ENCODE results near the gene CCT4. TPM values are rescaled to one million over a fixed set of nuclear protein-coding genes. Genes with fewer than 3 reads are reported as not detected.
"Not testable (repeated sequence)": the region's sequence is repeated elsewhere in the genome, so short reads cannot be mapped to it uniquely, and the experiment has no call there.

Gene CCT4
- total RNA-seq, 1 donor from 2014 or later = 102 TPM

DNA sequence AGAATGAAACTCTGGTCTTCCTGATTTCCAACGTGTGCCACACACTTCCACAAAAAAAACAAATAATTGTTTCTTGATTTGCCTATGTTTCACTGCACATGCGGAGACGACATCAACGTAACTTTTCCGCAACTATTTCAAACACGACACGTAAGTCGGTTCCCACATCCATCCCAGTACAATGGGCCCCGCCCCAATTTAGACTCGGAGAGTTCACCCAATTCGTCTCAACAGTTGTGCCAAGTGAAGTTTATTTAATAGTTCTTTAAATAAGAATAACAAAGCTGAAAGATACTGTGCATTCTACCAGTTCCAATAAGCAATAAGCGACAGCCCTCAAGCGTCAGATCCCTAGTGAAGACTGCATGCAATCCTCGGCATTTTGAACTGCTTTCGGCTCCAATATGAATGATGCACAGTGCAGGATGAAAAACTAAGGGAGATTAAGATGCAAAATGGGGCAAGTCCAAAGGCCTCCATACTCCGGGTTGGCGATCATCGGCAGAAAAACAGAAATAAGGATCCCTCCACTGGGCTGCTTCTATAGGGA, 664 bp downstream of the CCT4 start:
- intact Hi-C loops (cut with micrococcal nuclease) = no loop called here
- DNase-seq (no peak), ATAC-seq (peak; percentile 2)

- no peak for ATAC-seq
- no peak for DNase-seq
- intact Hi-C loops (cut with micrococcal nuclease) = no loop called here
Measured at GRCh38 chr2:61885896-61886603, 2.4 kb downstream of the CCT4 start.

- DNase-seq = no peak
- intact Hi-C loops (cut with micrococcal nuclease) = no loop called here
- ATAC-seq = no peak
Measured at GRCh38 chr2:61882850-61883249, 5.6 kb downstream of the CCT4 start.

GRCh38 chr2:61879351-61879750, 9.1 kb downstream of the CCT4 start:
- DNase-seq; intact Hi-C loops (cut with micrococcal nuclease); ATAC-seq: not testable (repeated sequence)

DNA sequence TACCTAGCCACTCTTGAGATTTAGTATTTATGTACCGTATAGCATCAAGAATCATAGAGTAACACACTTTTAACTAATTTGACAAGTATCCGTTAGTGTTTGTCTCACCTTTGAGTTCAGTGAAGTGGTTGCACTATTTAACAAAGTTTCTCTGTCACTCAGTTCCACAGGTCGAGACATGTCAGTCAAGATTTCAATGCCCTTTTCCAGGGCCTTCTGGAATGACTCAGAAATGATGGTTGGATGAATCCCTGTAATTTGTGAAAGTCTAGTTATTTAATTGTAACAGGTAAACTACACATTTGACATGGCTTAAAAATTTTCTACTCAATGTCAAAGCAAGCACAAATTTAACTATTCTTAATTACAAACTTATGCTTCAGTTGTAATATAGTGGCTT, 9.7 kb downstream of the CCT4 start:
- intact Hi-C loops (cut with micrococcal nuclease) = no loop called here
- DNase-seq (no peak), ATAC-seq (no peak)

DNA sequence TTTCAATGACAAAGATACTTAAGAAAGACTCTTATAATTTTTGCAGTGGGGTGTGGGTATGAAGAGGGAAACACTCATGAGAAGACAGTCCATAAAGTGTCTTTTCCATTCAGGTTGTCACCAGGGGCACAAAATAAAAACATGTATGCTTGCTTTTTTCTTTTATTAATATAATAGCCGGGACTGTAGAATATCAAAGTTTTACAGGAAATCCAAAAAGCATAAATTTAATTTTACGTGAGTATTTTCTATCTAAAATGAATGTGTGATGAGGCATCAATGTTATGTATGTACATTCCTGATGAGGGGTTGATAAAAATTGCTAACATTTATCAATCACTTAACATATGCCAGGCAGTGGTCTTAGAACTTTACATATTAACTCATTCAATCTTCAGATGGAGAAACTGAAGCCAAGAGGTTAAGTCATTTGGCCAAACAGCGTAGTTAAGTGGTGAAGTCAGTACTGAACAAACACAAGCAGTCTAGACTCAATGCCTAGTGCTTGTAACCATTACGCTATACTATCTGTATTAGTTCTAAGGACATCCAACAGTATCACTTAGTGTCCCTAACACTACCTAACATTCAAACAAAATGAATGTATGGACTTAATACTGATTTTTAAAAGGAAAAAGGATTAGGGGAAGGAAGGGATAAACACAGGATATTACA, 10.7 kb downstream of the CCT4 start:
- DNase-seq = no peak
- intact Hi-C loops (cut with micrococcal nuclease) = no loop called here
- no peak for ATAC-seq

DNA sequence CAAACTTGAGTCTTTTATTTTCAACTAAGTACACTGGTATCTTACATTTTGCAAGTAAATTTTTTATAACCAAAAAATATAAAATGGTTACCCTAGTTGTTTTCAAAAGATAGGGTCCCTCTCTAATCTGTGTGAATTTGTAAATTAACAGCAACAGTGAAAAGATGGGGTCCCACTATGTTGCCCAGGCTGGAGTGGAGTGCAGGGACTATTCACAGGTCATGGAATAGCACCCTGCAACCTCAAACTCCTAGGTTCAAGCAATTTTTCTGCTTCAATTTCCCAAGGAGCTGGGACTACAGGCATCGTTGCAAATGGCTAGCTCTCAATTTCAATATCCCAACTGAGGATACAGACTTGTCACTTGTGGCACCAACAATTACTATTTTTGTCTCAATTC, 12.1 kb downstream of the CCT4 start:
- intact Hi-C loops (cut with micrococcal nuclease) = no loop called here
- ATAC-seq (no peak), DNase-seq (no peak)

GRCh38 chr2:61866482-61867089, 21.9 kb downstream of the CCT4 start:
- DNase-seq; ATAC-seq; intact Hi-C loops (cut with micrococcal nuclease): not testable (repeated sequence)

GRCh38 chr2:61862085-61862484, 26.4 kb downstream of the CCT4 start:
- no peak for DNase-seq
- intact Hi-C loops (cut with micrococcal nuclease) = no loop called here
- no peak for ATAC-seq

GRCh38 chr2:61857224-61857623, 31.2 kb downstream of the CCT4 start:
- DNase-seq (no peak), ATAC-seq (no peak)
- intact Hi-C loops (cut with micrococcal nuclease) = no loop called here

DNA sequence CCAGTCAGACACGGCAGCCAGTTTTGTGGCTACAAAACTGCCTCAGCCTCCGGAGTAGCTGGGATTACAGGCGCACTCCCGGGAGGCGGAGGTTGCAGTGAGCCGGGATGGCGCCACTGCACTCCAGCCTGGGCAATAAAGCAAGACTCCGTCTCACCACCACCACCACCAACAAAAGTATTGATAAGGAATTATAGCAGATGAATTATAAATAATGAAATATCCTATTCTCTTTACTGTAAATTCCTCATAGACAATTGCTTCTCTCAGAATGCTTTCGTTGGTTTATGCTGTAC, 33.2 kb downstream of the CCT4 start:
- DNase-seq (no peak), ATAC-seq (no peak)
- intact Hi-C loops (cut with micrococcal nuclease) = no loop called here

GRCh38 chr2:61854564-61855317, 33.7 kb downstream of the CCT4 start:
- peak; percentile 95 for ATAC-seq
- peak; percentile 82 for DNase-seq
- intact Hi-C loops (cut with micrococcal nuclease) = no loop called here

DNA sequence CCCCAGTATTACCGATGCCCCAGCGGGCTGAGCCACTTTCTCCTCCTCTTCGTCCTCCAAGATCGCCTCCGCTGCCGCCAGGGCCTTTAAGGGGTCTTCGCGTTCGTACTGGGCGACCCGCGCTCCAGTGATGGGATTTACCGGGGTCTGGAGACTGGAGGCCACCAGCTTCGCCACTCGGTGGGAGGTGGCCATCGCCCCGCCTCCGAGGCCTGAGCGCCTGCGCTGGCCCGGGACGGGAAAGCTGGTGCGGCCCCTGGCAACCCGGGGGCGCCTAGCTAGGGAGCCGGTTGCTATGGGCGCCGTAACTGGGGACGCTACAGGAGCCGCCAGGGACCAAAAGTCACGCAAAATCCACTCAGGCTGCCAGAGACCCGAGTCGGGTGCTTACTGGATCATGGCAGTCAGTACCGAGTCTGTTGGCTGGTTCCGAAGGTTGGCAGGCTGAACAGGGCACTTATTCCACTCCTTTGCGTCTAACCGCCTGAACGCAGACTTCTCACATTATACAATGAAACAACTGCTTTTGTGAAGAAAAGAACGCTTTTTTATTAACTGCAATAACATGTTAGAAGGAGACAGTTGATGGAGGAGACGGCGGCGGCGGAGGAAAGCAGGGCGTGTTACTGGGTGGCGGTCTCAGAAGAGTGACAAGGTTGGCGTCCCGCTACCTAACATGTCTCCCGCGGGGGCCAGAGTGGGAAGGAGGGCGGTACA, 34.5 kb downstream of the CCT4 start, which contains the start of gene FAM161A:
Gene FAM161A, minus strand, starts transcription at position 214 of the 717 bp plus-strand sequence. Its CDS starts 19 bp downstream, at position 195.
- DNase-seq (peak; percentile 95), ATAC-seq (peak; percentile 97)
- intact Hi-C loops (cut with micrococcal nuclease) = no loop called here

DNA sequence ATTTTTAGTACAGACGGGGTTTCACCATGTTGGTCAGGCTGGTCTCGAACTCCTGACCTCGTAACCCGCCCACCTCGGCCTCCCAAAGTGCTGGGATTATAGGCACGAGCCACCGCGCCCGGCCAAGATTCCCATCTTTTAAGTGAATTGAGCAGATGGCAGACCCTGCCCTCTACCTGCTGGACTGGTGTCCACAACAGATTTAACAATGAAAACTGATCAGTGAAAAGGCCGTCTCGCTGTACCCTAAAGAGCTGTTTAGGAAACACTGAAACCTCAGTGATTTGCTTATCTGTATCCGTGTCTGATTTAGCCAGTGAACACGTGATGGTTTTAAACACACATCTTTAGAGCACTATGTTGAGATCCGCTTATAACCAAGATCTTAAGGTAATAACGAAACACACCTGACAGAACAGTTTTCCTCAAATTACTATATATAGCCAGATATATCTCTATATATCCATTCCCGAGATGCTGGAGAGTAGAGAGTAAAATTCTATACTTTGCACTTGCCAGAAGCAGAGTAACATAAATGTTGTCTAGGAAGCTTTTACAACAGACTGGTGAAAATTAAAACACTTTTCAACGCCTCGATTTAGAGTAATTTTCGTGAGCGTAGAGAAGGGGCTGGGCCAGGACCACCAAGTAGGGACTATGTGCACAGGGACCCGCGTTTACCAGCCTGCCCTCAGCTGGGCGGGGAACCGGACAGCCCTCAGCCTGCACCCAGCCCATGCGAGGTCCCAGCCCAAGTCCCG, 35.2 kb downstream of the CCT4 start:
- ATAC-seq = peak; percentile 87
- peak; percentile 37 for DNase-seq
- intact Hi-C loops (cut with micrococcal nuclease) = no loop called here

- intact Hi-C loops (cut with micrococcal nuclease); DNase-seq: not testable (repeated sequence)
Measured at GRCh38 chr2:61851270-61851669, 37.2 kb downstream of the CCT4 start.

GRCh38 chr2:61845320-61845719, 43.1 kb downstream of the CCT4 start:
- intact Hi-C loops (cut with micrococcal nuclease) = no loop called here
- no peak for ATAC-seq
- DNase-seq = no peak

More at GRCh38 chr2:61851270-61851669, 37.2 kb downstream of the CCT4 start:
- not testable (repeated sequence) for ATAC-seq

- no peak for DNase-seq
- intact Hi-C loops (cut with micrococcal nuclease) = no loop called here
- ATAC-seq = no peak
Measured at GRCh38 chr2:61841286-61841685, 47.2 kb downstream of the CCT4 start.

- ATAC-seq = no peak
- intact Hi-C loops (cut with micrococcal nuclease) = no loop called here
Measured at GRCh38 chr2:61834893-61835292, 53.6 kb downstream of the CCT4 start.

More at GRCh38 chr2:61834893-61835292, 53.6 kb downstream of the CCT4 start:
- no peak for DNase-seq

Measured in left ventricle myocardium superior (tissue), 1 donor.